Tibial artery (tissue), 4 donors: ENCODE measurements around the gene RHBDL3.

Experiments
- DNase-seq, 2 donors: peaks; one replicate each; pipeline ENCODE4 v3.0.0-alpha.2; 2019
- H3K27ac ChIP-seq, 2 donors: fragments of 200-600 bp; sonication (generic) in 1 of 2; 1 replicate in 1 of 2; 2 replicates in 1 of 2; pipeline ENCODE4 v1.5.1; 2018 to 2019; ENCODE audit warnings: mild to moderate bottlenecking in 1 of 2
- H3K27me3 ChIP-seq, 2 donors: fragments of 200-600 bp; sonication (generic) in 1 of 2; one replicate each; pipeline versions ENCODE4 v1.5.1 to v1.6.0; 2016 to 2019
- H3K36me3 ChIP-seq, 3 donors: fragments of 200-600 bp; sonication (generic) in 2 of 3; one replicate each; pipeline ENCODE4 v1.5.1; 2016 to 2019; ENCODE audit warnings: mild to moderate bottlenecking in 2 of 3
- H3K4me1 ChIP-seq, 4 donors: fragments of 200-600 bp; sonication (generic) in 2 of 4; 1 replicate in 3 of 4; 2 replicates in 1 of 4; pipeline ENCODE4 v1.5.1; 2016 to 2019
- H3K4me3 ChIP-seq, 2 donors: fragments of 200-600 bp; sonication (generic) in 1 of 2; 1 replicate in 1 of 2; 2 replicates in 1 of 2; pipeline ENCODE4 v1.5.1; 2018 to 2019; ENCODE audit warnings: mild to moderate bottlenecking in 2 of 2
- H3K9me3 ChIP-seq, 3 donors: fragments of 200-600 bp; sonication (generic) in 1 of 3; one replicate each; pipeline ENCODE4 v1.5.1; 2016 to 2019
- intact Hi-C: fragments of 100-400 bp; cut with DNase I; formaldehyde crosslinking; loops from one replicate; pipeline ENCODE4 v1.15.0; 2023; ENCODE audit warnings: low total_unique reads
- TF ChIP-seq, protein P1 (sequence below), 2 experiments: fragments of 200-600 bp in 1 of 2; fragments of 450-650 bp in 1 of 2; IDR thresholded peaks; one replicate each; pipeline ENCODE4 v1.5.1; 2017 to 2019; ENCODE audit warnings: antibody characterized with exemption in 2 of 2, mild to moderate bottlenecking in 1 of 2, moderate library complexity in 1 of 2

RHBDL3 gene

DNA sequence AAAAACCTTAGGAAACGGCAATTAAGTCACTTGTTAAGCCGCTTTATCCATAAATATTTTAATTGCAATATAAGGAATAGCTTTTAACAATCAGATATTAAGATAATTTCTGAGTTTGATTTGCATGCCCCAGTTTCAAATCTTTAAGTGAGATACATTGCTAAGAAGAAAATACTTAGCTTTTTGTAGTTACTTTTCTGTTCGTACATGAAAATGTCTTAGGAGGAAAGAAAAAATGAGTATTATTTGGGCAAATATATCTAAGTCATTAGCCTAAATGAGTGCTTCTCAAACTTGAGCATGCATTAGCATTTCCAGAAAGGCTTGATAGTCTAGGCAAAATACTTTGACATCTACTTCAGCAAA is 90.7 kb downstream of the RHBDL3 start:
- no peaks in the 10 kb centered on the region for H3K9me3 ChIP-seq
- H3K36me3 ChIP-seq = peaks cover 54 to 75% (median 60%) of the 10 kb centered on the region in 3 donors
- no peak overlapping the region for H3K27ac ChIP-seq
- H3K4me1 ChIP-seq = peaks cover 0 to 66% (median 53%) of the 10 kb centered on the region in 4 donors
- intact Hi-C loops = no loop called here
- TF ChIP-seq, protein P1, sequence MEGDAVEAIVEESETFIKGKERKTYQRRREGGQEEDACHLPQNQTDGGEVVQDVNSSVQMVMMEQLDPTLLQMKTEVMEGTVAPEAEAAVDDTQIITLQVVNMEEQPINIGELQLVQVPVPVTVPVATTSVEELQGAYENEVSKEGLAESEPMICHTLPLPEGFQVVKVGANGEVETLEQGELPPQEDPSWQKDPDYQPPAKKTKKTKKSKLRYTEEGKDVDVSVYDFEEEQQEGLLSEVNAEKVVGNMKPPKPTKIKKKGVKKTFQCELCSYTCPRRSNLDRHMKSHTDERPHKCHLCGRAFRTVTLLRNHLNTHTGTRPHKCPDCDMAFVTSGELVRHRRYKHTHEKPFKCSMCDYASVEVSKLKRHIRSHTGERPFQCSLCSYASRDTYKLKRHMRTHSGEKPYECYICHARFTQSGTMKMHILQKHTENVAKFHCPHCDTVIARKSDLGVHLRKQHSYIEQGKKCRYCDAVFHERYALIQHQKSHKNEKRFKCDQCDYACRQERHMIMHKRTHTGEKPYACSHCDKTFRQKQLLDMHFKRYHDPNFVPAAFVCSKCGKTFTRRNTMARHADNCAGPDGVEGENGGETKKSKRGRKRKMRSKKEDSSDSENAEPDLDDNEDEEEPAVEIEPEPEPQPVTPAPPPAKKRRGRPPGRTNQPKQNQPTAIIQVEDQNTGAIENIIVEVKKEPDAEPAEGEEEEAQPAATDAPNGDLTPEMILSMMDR (IDR thresholded peaks at IDR 0.05) = no peak
- no peaks in the 10 kb centered on the region for H3K27me3 ChIP-seq
- H3K4me3 ChIP-seq = no peak overlapping the region
- no peak for DNase-seq

DNA sequence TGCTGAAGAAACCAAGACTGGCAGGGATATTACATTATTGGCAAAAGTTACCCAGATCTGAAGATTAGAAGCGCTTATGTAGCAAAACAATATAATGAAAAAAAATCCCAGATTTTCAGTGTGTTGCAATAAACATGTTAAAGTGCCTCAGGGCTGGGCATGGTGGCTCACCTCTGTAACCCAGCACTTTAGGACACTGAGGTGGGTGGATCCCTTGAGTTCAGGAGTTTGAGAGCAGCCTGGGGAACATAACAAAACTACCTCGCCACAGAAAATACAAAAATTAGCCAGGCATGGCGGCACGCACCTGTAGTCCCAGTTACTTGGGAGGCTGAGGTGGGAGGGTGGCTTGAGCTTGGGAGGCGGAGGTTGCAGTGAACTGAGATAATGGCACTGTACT is 91.1 kb downstream of the RHBDL3 start:
- intact Hi-C loops = no loop called here
- Histone ChIP-seq H3K9me3 (no peaks in the 10 kb centered on the region), H3K36me3 (peaks cover 58 to 79% (median 64%) of the 10 kb centered on the region in 3 donors), H3K4me3 (no peak overlapping the region), H3K27ac (no peak overlapping the region), H3K27me3 (no peaks in the 10 kb centered on the region), H3K4me1 (peaks cover 0 to 62% (median 52%) of the 10 kb centered on the region in 4 donors)
- DNase-seq = no peak
- TF ChIP-seq, protein P1 (IDR thresholded peaks at IDR 0.05) = no peak

DNA sequence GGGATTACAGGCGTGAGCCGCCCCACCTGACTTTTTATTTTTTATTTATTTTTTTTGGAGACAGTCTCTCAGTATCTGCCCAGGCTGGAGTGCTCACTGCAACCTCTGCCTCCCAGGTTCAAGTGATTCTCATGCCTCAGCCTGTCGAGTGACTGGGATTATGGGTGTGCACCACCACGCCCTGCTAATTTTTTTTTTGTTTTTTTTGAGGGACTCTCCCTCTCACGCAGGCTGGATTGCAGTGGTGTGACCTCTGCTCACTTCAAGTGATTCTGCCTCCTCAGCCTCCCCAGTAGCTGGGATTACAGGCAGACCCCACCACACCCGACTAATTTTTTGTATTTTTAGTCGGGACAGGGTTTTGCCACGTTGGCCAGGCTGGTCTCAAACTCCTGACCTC is 92.0 kb downstream of the RHBDL3 start:
- Histone ChIP-seq H3K27ac (no peak overlapping the region), H3K36me3 (peaks cover 64 to 86% (median 66%) of the 10 kb centered on the region in 3 donors), H3K27me3 (no peaks in the 10 kb centered on the region), H3K4me3 (no peak overlapping the region), H3K4me1 (peaks cover 0 to 54% (median 44%) of the 10 kb centered on the region in 4 donors), H3K9me3 (no peaks in the 10 kb centered on the region)
- TF ChIP-seq, protein P1 (IDR thresholded peaks at IDR 0.05) = no peak
- no peak for DNase-seq
- intact Hi-C loops = no loop called here

DNA sequence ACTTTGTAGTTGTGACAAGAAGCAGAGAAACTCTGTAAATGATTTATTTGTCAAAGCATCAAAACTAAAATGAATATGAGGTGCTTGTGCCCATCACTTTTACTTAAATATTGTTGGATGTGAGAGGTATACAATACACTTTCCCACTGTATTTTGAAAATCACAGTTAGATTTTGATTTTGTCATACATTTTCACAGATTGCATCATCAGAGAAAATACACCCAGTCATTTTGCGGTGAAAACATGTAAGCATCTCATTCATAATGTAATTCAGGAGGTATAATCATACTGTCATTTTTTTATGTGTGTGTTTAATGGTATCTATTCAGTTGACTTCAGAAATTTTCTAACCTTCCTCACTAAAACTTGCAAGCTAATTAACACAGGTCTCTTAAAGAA is 95.6 kb downstream of the RHBDL3 start:
- H3K9me3 ChIP-seq = no peaks in the 10 kb centered on the region
- peaks cover 74 to 91% (median 79%) of the 10 kb centered on the region in 3 donors for H3K36me3 ChIP-seq
- no peak overlapping the region for H3K27ac ChIP-seq
- intact Hi-C loops = no loop called here
- H3K4me1 ChIP-seq = peaks cover 0 to 17% (median 10%) of the 10 kb centered on the region in 4 donors
- TF ChIP-seq, protein P1 (IDR thresholded peaks at IDR 0.05) = no peak
- H3K27me3 ChIP-seq = no peaks in the 10 kb centered on the region
- DNase-seq = no peak
- no peak overlapping the region for H3K4me3 ChIP-seq

DNA sequence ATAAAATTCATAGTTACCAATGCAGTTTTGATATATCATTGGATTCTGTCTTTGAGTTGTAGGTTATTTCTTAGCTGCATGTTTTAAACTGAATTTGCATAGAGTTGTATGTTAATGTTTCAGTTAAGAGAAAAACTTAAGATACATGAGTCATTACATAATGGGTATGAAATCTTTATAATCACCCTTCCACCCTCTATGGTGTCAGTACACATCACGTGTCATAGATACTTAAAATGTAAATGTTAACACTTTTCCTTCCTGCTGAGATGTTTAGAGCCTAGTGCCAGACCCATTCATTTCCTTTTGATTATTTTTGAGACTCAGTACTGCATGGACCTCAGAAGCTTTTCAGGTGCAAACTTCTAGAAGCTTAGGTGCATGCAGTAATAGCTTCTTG is 104.8 kb downstream of the RHBDL3 start:
- H3K36me3 ChIP-seq = peaks cover 84 to 94% (median 91%) of the 10 kb centered on the region in 3 donors

More for the DNA sequence above, 104.8 kb downstream of the RHBDL3 start:
- no peaks in the 10 kb centered on the region for H3K27me3 ChIP-seq
- no peak overlapping the region for H3K27ac ChIP-seq
- no peaks in the 10 kb centered on the region for H3K9me3 ChIP-seq
- H3K4me1 ChIP-seq = no peaks in the 10 kb centered on the region
- H3K4me3 ChIP-seq = no peak overlapping the region
- no peak for DNase-seq
- intact Hi-C loops = no loop called here
- TF ChIP-seq, protein P1 (IDR thresholded peaks at IDR 0.05) = no peak
